ENCODE results near the gene ARSJ. TPM values are rescaled to one million over a fixed set of nuclear protein-coding genes. Genes with fewer than 3 reads are reported as not detected.

ARSJ gene
- total RNA-seq, 6 experiments from 2014 or later, result 0.90 to 7.7 (median 2.3) TPM

GRCh38 chr4:113979905-113980615 lies 613 bp upstream of the ARSJ start:
- intact Hi-C loops (cut with DNase I), result no loop called here
- Histone ChIP-seq H3K27ac (peak overlapping the region; percentile 85 to 88 (median 87)), H3K27me3 (no peaks in the 10 kb centered on the region), H3K4me1 (peaks cover 0 to 5% (median 0%) of the 10 kb centered on the region in 4 donors), H3K9me3 (no peaks in the 10 kb centered on the region), H3K36me3 (no peaks in the 10 kb centered on the region), H3K4me3 (peak overlapping the region; percentile 65 to 71 (median 67))
- WGBS (ENCODE audit: insufficient coverage, low coverage, low lambda C conversion rate, missing lambda C conversion rate), result 5% methylated on average over 16 of the region's 17 CpGs
- TF ChIP-seq POLR2A (IDR thresholded peaks at IDR 0.05) (no peak), CTCF (IDR thresholded peaks at IDR 0.05) (no peak)
- DNase-seq, result peak; percentile 48 to 62 (median 52)
- ATAC-seq, result peak; percentile 58 to 76 (median 69)

- intact Hi-C loops (cut with DNase I), result no loop called here
- no peaks in the 10 kb centered on the region for H3K9me3 ChIP-seq
- TF ChIP-seq POLR2A (IDR thresholded peaks at IDR 0.05), result no peak
- TF ChIP-seq CTCF (IDR thresholded peaks at IDR 0.05), result no peak
- H3K4me1 ChIP-seq, result peaks cover 0 to 5% (median 0%) of the 10 kb centered on the region in 4 donors
- H3K27ac ChIP-seq, result peak overlapping the region; percentile 85 to 88 (median 87)
- no peaks in the 10 kb centered on the region for H3K36me3 ChIP-seq
- H3K27me3 ChIP-seq, result no peaks in the 10 kb centered on the region
- DNase-seq (peak in 2 of 3 donors; percentile 31 to 47), ATAC-seq (peak; percentile 15 to 50 (median 38))
- H3K4me3 ChIP-seq, result peak overlapping the region; percentile 65 to 71 (median 67)
- 13% methylated on average over 3 of the region's 18 CpGs for WGBS (ENCODE audit: insufficient coverage, low coverage, low lambda C conversion rate, missing lambda C conversion rate)
Observed at GRCh38 chr4:113978561-113979147, 793 bp downstream of the ARSJ start.

GRCh38 chr4:113978105-113978504 lies 1.3 kb downstream of the ARSJ start:
- Histone ChIP-seq H3K4me3 (peak overlapping the region; percentile 65 to 71 (median 67)), H3K9me3 (no peaks in the 10 kb centered on the region), H3K27ac (peak overlapping the region; percentile 85 to 88 (median 87)), H3K36me3 (no peaks in the 10 kb centered on the region), H3K4me1 (peaks cover 0 to 5% (median 0%) of the 10 kb centered on the region in 4 donors), H3K27me3 (no peaks in the 10 kb centered on the region)
- no peak for TF ChIP-seq CTCF (IDR thresholded peaks at IDR 0.05)
- TF ChIP-seq POLR2A (IDR thresholded peaks at IDR 0.05), result no peak
- DNase-seq (no peak), ATAC-seq (no peak)
- intact Hi-C loops (cut with DNase I), result no loop called here
- WGBS (ENCODE audit: insufficient coverage, low coverage, low lambda C conversion rate, missing lambda C conversion rate), result 47% methylated on average over 2 of the region's 2 CpGs

GRCh38 chr4:113977526-113977855 lies 2.0 kb downstream of the ARSJ start:
- Histone ChIP-seq H3K27ac (peak overlapping the region; percentile 2 to 42 (median 11)), H3K4me1 (peaks cover 0 to 5% (median 0%) of the 10 kb centered on the region in 4 donors), H3K27me3 (no peaks in the 10 kb centered on the region), H3K4me3 (peak overlapping the region in 2 of 3 donors; percentile 65 to 71), H3K36me3 (no peaks in the 10 kb centered on the region), H3K9me3 (no peaks in the 10 kb centered on the region)
- ATAC-seq (no peak), DNase-seq (no peak)
- intact Hi-C loops (cut with DNase I), result no loop called here
- TF ChIP-seq CTCF (IDR thresholded peaks at IDR 0.05) (no peak), POLR2A (IDR thresholded peaks at IDR 0.05) (no peak)
- 33% methylated on average over 1 of the region's 1 CpG for WGBS (ENCODE audit: insufficient coverage, low coverage, low lambda C conversion rate, missing lambda C conversion rate)

Data from right lobe of liver (tissue), 6 donors.